Neutrophil (primary cell): Measurements from ENCODE around the gene CCDC34.

Experiments used
- H3K27ac ChIP-seq: fragments of 200-600 bp; sonication (generic); 2 replicates; pipeline ENCODE4 v1.5.1; 2016; ENCODE audit warnings: mild to moderate bottlenecking, moderate library complexity
- H3K27me3 ChIP-seq: fragments of 200-600 bp; sonication (generic); 2 replicates; pipeline ENCODE4 v1.6.0; 2016; ENCODE audit warnings: mild to moderate bottlenecking
- H3K36me3 ChIP-seq: fragments of 200-600 bp; sonication (generic); 2 replicates; pipeline ENCODE4 v1.5.1; 2017
- H3K4me1 ChIP-seq, 2 experiments: fragments of 200-600 bp in 1 of 2; sonication (generic) in 1 of 2; 1 replicate in 1 of 2; 2 replicates in 1 of 2; pipeline versions ENCODE4 v1.5.1 to v1.6.1; 2013 to 2016; ENCODE audit warnings: low read depth in 1 of 2, low read length in 1 of 2, mild to moderate bottlenecking in 1 of 2, moderate library complexity in 1 of 2; ENCODE audit not compliant: control insufficient read depth in 1 of 2, insufficient read depth in 1 of 2
- H3K4me3 ChIP-seq, 2 experiments: fragments of 200-600 bp in 1 of 2; sonication (generic) in 1 of 2; 1 replicate in 1 of 2; 2 replicates in 1 of 2; pipeline ENCODE4 v1.5.1; 2013 to 2016; ENCODE audit warnings: low read depth in 1 of 2, low read length in 1 of 2, mild to moderate bottlenecking in 1 of 2, moderate library complexity in 1 of 2
- H3K9me3 ChIP-seq: fragments of 200-600 bp; sonication (generic); 2 replicates; pipeline ENCODE4 v1.5.1; 2016
- TF ChIP-seq, protein P1 (sequence below): fragments of 200-600 bp; sonication (generic); IDR thresholded peaks from 2 replicates; pipeline ENCODE4 v1.5.1; 2016; ENCODE audit warnings: antibody characterized with exemption

The CCDC34 gene

DNA sequence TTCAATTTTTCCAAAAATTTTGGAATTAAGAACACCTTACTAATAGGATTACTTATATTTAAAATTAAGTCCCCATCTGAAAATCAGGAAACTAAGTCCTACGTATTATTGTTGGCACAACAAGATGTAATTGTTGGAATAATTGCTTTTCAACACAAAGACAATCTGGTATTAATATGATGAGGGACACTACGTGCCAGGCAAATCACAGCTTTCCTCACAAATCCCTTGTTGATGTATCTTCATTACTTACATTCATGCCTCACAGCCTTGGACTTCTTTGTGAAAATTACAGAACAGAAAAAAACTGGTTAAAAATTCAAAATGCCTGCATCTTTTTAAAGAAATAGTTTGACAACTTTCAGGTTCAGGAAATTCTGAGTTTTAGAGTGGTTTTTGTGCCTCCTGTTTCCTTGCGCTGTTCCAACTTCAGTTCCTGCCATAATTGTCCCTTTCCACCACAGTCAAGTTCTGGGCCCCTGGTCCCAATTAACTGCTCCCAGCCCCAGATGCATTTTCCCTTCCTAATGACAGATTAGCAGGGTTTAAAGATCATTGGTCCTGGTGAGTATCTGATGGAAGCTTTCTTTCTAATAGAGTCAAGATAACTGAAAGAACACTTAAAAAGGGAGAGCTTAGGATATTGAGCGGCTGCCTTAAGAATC lies 23.3 kb upstream of the CCDC34 start:
- Histone ChIP-seq H3K4me1 (no peaks in the 10 kb centered on the region), H3K36me3 (no peaks in the 10 kb centered on the region), H3K27ac (no peak overlapping the region), H3K27me3 (no peaks in the 10 kb centered on the region), H3K4me3 (no peak overlapping the region), H3K9me3 (no peaks in the 10 kb centered on the region)
- TF ChIP-seq, protein P1, sequence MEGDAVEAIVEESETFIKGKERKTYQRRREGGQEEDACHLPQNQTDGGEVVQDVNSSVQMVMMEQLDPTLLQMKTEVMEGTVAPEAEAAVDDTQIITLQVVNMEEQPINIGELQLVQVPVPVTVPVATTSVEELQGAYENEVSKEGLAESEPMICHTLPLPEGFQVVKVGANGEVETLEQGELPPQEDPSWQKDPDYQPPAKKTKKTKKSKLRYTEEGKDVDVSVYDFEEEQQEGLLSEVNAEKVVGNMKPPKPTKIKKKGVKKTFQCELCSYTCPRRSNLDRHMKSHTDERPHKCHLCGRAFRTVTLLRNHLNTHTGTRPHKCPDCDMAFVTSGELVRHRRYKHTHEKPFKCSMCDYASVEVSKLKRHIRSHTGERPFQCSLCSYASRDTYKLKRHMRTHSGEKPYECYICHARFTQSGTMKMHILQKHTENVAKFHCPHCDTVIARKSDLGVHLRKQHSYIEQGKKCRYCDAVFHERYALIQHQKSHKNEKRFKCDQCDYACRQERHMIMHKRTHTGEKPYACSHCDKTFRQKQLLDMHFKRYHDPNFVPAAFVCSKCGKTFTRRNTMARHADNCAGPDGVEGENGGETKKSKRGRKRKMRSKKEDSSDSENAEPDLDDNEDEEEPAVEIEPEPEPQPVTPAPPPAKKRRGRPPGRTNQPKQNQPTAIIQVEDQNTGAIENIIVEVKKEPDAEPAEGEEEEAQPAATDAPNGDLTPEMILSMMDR, result no peak

DNA sequence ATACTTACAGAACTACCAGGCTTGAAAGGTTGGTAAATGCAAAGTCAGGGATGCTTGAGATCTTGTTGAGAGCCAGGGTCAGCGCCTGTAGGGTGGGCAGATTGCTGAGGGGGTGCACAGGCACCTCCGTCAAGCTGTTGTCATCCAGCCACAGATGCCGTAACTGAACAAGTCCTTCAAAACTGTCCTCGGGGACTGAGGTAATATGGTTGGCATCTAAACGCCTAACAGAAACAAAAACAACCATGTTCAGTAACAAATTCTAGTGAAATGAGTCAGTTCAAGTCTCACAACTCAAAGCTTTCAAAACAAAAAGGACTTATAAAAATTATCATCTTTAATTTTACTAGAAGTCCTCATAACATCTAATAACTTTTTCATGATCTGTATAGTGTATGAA lies 22.2 kb upstream of the CCDC34 start:
- Histone ChIP-seq H3K27me3 (no peaks in the 10 kb centered on the region), H3K9me3 (no peaks in the 10 kb centered on the region), H3K4me1 (no peaks in the 10 kb centered on the region), H3K27ac (no peak overlapping the region), H3K4me3 (no peak overlapping the region), H3K36me3 (no peaks in the 10 kb centered on the region)
- TF ChIP-seq, protein P1, result no peak

DNA sequence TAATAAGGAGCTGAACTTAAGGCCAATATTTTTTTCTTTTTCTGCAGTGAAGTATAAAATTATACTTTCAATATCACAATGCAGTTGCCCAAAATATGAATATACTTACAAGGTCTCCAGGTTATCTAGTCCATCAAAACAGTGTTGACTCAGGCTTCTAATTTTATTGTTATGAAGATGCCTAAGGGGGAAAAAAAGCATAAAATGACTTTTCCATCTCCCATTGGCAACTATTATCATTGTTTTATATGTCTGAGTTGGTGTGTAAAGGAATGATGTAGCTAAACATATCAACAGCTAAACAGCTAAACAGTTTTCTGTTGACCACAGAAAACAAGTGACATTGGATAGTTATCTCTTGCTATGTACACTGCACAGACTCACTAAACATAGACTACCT lies 21.2 kb upstream of the CCDC34 start:
- no peaks in the 10 kb centered on the region for H3K36me3 ChIP-seq
- no peaks in the 10 kb centered on the region for H3K4me1 ChIP-seq
- no peak overlapping the region for H3K4me3 ChIP-seq
- TF ChIP-seq, protein P1, result no peak
- no peaks in the 10 kb centered on the region for H3K9me3 ChIP-seq
- no peaks in the 10 kb centered on the region for H3K27me3 ChIP-seq
- no peak overlapping the region for H3K27ac ChIP-seq

DNA sequence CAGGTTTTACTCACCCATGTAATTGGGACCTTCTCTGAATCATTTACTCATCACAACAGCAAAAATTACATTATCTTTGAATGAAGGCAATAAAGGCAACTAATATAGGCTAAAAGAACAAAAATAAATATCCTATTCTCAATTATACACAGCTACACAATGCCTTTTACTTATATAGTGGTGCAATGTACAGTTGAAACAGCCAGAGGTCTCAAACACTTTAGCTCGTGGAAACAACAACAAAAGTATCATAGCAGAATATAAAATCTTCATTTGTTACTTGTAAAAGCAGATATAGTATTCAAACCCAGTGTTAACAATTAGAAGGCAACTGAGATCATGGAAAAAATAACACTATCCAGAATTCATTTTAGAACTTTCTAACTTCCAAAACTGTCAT lies 20.6 kb upstream of the CCDC34 start:
- H3K9me3 ChIP-seq, result no peaks in the 10 kb centered on the region
- H3K4me3 ChIP-seq, result no peak overlapping the region
- H3K36me3 ChIP-seq, result no peaks in the 10 kb centered on the region
- H3K4me1 ChIP-seq, result no peaks in the 10 kb centered on the region
- no peaks in the 10 kb centered on the region for H3K27me3 ChIP-seq
- no peak overlapping the region for H3K27ac ChIP-seq
- TF ChIP-seq, protein P1, result no peak

DNA sequence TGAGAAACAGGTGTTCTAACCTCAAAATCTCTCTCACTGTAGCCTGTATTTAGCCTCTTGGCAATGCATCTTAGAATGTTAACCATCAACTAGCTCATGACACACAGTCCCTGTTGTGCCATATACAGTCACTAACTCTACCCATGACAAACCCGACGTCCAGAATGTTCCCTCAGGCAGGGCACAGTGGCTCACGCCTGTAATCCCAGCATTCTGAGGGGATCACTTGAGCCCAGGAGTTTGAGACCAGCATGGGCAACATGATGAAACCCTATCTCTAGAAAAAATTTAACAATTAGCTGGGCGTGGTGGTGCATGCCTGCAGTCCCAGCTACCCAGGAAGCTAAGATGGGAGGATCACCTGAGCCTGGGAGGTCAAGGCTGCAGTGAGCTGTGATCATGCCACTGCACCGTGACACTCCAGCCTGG lies 18.2 kb upstream of the CCDC34 start:
- no peak overlapping the region for H3K4me3 ChIP-seq
- no peaks in the 10 kb centered on the region for H3K4me1 ChIP-seq
- TF ChIP-seq, protein P1, result no peak
- no peaks in the 10 kb centered on the region for H3K27me3 ChIP-seq
- no peaks in the 10 kb centered on the region for H3K9me3 ChIP-seq
- H3K27ac ChIP-seq, result no peak overlapping the region
- no peaks in the 10 kb centered on the region for H3K36me3 ChIP-seq

DNA sequence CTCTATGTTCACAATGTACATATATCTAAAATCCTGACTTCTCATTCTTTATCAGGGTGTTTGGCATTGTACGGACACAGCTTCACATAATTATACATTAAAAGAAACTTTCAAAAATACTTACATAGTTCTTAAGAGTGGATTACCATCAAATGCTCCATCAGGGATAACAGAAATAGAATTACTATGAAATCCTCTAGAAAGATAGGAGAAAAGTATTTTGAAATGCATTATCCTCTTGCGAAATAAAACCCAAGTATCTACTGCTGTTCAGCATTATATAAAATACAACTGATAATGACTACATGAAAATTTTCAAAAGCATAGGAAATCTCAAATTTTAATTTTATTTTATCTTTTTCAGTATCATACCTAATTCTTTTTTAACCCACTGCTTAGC lies 17.8 kb upstream of the CCDC34 start:
- Histone ChIP-seq H3K9me3 (no peaks in the 10 kb centered on the region), H3K4me3 (no peak overlapping the region), H3K4me1 (no peaks in the 10 kb centered on the region), H3K27ac (no peak overlapping the region), H3K27me3 (no peaks in the 10 kb centered on the region), H3K36me3 (no peaks in the 10 kb centered on the region)
- TF ChIP-seq, protein P1, result no peak
